ENCODE measurements around the gene MAPK4.

GRCh38 chr18:50687491-50687890 is 127.6 kb downstream of the MAPK4 start:
- TF ChIP-seq ZNF148 (tag by site-specific recombination; IDR thresholded peaks at IDR 0.05; ENCODE audit: borderline replicate concordance) = no peak
- TF ChIP-seq ZNF580 (tag by site-specific recombination; IDR thresholded peaks at IDR 0.05) = no peak
- no peak for TF ChIP-seq ZNF23 (tag by site-specific recombination; IDR thresholded peaks at IDR 0.05; ENCODE audit: borderline replicate concordance)
- TF ChIP-seq CTCF (tag by site-specific recombination; IDR thresholded peaks at IDR 0.05) = no peak
- no peak for TF ChIP-seq ZNF658 (tag by site-specific recombination; IDR thresholded peaks at IDR 0.05)
- no peak for TF ChIP-seq PATZ1 (tag by site-specific recombination; IDR thresholded peaks at IDR 0.05)
- no peak for TF ChIP-seq ZSCAN4 (tag by site-specific recombination; IDR thresholded peaks at IDR 0.05)
- TF ChIP-seq YY1 (tag by site-specific recombination; IDR thresholded peaks at IDR 0.05) = no peak
- no peak for TF ChIP-seq GFI1B (tag by site-specific recombination; IDR thresholded peaks at IDR 0.05)
- TF ChIP-seq ZNF510 (tag by site-specific recombination; IDR thresholded peaks at IDR 0.05; ENCODE audit: insufficient replicate concordance) = no peak
- no peak for TF ChIP-seq ZNF747 (tag by site-specific recombination; IDR thresholded peaks at IDR 0.05)
- TF ChIP-seq TSHZ1 (tag by site-specific recombination; IDR thresholded peaks at IDR 0.05; ENCODE audit: borderline replicate concordance) = no peak
- no peak for TF ChIP-seq ZNF561 (tag by site-specific recombination; IDR thresholded peaks at IDR 0.05; ENCODE audit: borderline replicate concordance)

All from HEK293 (cell line).